Measurements from ENCODE around the gene ERFL. TPM values are rescaled to one million over a fixed set of nuclear protein-coding genes. Genes with fewer than 3 reads are reported as not detected.
"Not testable (repeated sequence)": the region's sequence is repeated elsewhere in the genome, so short reads cannot be mapped to it uniquely, and the experiment has no call there.

The ERFL gene
- total RNA-seq, 1 donor from 2014 or later = 0.36 TPM

DNA sequence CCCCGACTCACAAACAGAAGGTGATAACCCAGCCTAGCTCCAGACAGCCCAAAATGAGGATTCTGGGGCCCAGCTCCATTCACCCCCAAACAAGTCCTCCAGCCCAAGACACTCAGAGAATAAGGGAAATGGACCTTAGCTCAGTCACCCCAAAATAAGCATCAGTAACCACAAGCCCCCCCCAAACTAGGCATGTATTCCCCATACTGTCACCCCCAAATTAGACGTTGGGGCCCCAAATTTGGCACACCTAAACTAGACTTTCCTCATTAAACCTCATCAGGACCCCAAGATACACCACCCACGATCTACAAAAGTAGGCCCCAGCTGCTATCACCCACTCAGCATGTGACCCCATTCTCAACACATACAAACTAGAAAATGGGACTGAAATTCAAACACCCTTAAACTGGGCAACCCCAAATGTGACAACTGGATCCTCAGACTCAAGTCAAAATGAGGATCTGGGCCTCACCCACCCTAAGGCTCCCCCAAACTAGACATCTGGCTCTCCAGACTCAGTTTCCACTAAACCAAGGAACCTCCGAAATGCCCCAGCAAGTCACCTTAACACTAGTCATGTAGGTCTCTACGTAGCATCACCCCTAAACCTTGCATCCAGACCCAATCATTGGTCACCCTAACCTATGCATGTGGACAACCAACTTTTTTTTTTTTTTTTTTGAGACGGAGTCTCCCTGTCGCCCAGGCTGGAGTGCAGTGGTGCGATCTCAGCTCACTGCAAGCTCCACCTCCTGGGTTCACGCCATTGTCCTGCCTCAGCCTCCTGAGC, 13.4 kb upstream of the ERFL start:
- DNase-seq (ENCODE audit: low spot score) = no peak

DNA sequence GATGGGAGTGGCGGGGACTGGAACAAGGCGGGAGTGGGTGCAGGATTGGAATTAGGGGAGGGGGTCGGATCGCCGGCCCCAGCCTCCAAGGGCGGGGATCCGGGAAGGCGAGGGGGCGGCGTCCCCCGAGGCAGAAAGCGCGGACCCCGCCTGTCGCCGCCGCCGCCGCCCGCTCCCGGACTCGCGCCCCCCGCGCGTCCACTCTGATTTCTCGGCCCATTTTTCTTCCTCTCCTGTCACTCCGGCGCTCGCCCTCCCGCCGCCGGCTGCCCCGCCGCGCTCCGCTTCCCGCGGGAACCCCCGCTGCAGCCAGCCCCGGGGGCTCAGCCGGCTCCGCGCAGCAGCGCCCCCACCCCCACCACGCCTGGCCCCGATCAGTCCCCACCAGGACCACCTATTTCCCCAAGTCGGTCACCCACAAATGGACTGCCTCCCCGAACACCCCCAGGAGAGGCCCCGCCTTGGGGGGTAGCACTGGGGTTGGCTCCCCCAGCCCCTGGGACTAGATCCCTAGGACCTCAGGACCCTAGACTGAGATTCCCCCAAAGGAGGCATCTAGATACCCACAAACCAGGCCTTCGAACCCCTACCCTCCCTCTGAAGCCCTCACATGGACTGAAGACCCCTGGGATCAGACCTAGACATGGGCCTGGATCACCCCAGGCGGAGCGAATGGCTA, 12.6 kb upstream of the ERFL start:
- DNase-seq (ENCODE audit: low spot score) = no peak

DNA sequence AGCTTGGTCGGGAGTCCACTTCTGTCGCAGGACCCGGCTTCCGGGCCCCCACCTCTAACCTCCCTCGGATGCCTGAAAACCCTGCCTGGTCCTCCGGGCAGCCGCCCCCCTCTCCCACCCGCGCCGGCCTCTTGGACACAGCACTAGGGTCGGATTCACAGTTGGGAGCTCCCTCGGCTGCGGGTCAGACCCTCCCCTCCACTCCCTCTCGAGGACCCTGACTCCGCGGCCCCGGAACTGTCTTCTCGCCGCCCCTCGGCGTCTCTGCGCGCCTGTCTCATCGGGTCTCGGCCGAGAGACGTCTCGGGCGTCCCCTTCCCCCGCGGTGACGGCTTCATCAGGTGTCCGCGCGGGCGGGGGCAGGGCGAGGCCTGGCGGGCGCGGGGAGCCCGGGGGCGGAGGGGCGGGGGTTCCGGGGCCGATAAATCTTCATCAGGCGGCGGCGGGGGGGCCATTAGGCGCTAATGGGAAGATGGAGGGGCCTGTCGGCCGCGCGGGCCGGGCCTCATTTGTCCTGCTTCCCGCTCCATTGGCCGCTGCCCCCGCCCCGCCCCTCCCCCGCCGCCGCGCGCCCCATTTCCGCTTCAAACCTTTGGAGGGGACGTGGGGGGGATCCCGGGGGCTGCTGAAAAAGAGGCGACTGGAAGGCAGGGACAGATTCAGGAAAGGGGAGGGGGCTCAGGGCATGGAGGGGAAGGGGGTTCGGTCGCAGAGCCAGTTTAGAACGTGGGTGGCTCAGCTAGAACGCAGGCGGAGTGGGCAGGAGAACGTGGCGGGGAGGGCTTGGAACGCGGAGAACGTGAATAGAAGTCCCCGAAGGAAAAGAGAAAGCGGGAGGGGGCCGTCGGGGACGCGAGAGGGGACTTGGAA, 11.8 kb upstream of the ERFL start:
- no peak for DNase-seq (ENCODE audit: low spot score)

DNA sequence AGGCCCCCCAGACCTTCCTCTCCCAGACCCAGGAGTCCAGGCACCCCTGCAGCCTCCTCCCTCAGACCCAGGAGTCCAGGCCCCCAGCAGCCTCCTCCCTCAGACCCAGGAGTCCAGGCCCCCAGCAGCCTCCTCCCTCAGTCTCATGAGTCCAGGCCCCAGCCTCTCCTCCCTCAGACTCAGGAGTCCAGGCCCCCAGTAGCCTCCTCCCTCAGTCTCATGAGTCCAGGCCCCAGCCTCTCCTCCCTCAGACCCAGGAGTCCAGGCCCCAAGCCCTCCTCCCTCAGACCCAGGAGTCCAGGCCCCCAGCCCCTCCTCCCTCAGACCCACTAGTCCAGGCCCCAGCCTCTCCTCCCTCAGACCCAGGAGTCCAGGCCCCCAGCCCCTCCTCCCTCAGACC, 11.0 kb upstream of the ERFL start:
- not testable (repeated sequence) for DNase-seq (ENCODE audit: low spot score)

DNA sequence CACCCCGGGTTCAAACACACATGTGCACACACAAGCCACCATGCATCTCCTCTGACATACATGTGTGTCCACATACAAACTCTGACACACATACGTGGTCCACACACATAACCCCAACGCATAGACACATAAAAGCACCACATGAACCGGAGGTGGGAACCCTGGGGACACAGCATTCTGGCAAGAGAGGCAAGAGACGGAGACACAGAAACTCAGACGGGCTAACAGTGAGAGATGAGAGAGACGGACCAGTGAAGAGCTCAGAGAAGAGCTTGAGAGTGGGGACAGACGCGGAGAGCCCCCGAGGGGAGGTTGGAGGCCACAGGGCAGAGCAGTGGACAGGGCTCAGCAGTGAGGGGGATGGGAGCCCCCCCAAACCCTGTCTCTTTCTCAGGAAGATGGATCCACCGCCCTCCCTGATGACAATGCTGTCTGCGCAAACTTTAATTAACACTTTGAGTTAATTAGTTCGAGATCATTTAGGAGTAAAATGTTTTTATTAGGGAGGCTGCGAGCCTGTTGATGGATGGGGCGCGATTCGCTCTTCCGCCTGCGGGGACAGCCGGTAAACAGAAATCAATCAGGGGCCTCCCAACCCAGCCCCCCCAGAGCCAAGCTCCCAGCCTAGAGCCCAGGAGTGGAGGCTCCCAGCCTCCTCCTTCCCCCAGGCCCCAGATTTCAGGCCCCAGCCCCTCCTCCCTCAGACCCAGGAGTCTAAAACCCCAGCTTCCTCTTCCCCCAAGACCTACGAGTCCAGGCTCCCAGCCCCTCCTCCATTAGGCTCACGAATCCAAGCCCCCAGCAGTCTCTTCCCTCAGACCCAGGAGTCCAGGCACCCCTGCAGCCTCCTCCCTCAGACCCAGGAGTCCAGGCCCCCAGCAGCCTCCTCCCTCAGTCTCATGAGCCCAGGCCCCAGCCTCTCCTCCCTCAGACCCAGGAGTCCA, 9.5 kb upstream of the ERFL start:
- no peak for DNase-seq (ENCODE audit: low spot score)

DNA sequence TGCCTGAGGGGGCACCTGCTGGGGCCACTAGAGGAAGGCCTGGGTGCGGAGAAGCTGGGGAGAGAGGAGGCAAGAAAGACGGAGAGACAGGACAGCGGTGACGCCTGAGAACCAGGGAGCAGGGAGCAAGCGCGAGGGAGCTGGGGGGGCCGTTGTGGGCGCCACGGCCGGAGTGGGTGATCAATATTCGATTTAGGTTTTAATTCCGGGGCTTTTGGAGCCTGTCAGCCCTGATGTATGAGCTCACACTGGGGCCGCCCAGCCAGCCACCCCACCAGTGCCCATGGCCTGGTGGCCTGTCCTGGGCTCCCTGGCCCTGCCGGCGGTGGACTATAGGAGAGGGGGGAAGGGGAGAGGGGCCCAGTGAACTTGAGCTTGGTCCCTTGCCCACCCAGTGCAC, 8.7 kb upstream of the ERFL start:
- no peak for DNase-seq (ENCODE audit: low spot score)

DNA sequence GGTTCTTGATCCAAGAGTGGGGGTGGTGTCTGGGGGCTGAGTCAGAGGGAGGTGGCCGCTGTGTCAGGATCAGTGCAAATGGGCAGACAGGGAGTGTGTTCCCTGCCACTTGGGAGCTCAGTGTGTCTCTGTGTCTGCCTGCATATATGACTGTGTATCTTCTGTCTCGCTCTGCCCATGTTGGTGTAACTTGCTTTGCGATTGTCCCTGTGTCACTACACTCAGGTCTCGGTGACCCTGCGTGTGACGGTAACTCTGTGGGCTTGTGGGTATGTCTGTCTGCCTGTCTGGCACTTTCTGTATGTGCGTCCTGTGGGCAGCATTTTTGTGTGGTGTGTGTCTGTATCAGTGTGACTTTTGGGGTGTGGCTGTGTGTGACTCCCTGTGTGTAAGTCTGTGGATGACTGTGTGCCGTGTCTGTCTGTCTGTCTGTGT, 8.2 kb upstream of the ERFL start:
- DNase-seq (ENCODE audit: low spot score) = no peak

DNA sequence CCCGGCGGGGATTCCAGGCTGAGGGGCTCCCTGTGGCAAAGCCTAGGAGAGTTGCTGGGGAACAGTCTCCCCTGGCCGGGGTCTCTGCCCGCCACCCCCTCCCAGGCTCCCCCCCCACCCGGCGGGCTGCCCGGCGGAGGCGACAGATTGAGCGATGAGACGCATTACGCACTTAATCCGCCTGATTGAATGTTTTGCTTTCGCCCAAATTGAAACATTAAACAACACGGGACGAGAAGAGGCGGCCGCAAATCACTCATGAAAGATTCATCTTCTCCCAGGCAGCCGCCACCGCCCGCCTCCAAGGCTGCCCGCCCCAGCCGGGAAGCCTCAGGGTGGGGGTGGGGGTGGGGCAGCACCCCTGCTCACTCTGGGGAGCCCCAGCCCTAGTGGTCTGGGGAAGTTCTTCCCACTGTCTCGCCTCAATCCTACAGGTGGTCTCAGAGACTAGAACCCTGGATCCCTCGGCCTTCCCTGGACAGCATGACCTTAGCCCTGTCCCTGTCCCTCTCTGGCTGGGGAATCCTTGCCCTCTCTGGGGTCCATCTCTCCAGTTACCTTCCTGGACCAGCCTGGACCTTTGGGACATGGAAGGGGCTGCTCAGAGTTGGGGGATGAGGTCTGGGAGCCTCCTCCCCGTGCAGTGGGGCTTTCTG, 7.6 kb upstream of the ERFL start:
- no peak for DNase-seq (ENCODE audit: low spot score)

DNA sequence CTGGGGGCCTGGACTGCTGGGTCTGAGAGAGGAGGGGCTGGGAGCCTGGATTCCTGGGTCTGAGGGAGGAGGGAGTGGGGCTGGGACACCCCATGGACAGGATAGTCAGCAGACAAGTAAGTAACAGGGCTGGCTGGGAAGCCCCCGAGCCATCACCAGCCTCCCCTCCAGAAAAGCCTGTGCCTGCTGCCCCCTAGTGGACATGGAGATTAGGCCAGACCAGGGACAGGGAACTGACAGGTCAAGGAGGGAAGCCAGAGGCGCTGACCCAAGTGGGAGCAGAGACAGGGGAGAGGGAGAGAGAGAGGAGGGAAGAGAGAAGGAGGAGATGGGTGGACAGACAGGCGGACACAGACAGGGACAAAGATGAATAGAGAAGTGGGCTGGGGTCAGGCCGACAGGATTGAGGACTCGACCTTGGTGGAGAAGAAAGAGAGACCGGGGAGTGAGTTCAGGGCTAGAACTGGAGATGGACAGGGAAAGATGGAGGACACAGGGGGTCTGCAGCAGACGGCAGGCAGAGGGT, 6.7 kb upstream of the ERFL start:
- DNase-seq (ENCODE audit: low spot score) = peak; percentile 59

DNA sequence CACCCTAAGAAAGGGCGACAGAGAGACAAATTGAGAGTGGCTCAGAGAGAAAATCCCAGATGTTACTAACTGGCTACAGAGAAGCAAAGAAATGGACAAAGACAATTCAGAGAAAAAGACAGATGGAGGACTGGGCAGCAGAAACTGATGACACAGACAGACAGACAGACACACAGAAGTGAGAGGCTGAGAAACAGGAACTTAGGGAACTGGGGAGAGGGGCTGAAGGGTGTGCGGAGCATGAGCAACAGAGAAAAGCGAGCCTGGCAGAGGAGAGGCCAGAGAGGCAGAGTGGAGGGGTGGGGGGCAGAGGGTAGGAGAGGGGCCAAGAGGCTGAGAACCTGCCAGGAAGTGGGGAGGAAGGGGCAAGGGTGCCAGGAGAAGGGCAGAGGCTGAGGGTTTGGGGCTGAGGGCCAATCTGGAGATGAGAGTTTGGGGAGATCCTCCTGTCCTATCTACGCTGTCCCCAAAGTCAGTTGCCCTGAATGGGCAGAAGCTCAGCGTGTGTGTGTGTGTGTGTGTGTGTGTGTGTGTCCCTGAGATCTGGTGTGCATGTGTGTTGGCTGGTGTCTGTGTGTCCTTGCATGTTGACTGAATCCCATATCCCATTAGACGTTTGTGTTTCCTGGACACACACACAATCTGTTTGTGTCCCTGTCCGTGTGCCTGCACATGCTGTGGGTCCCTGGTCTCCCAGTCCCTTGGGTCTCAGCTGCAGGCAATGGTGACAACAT, 5.6 kb upstream of the ERFL start:
- DNase-seq (ENCODE audit: low spot score) = no peak

DNA sequence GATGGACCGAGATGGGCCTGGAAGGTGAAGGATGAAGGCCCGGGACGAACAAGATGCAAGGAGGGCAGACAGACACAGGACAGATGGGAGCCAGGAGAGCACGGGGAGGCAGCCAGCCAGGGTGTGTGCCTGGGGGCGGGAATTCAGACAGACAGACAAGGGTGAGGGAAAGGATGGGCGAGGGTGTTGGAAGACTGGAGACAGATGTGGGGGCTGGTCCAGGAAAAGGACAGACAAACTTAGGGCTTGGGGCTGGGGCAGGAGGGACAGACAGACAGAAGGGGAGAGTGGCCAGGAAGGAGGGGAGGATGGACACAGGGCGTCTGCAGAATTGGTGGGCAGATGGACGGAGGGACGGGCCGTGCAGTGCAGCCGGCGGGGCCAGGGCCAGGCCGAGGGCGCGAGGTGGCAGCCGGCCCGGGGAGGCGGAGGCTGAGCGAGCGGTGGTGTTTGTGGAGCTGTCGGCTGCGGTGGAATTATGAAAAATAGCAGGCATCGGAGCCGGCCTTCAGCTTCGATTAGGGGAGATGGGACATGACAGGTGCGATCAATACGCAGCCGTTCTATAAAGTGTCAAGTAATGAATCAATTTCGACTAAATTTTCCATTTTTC, 4.6 kb upstream of the ERFL start:
- no peak for DNase-seq (ENCODE audit: low spot score)

DNA sequence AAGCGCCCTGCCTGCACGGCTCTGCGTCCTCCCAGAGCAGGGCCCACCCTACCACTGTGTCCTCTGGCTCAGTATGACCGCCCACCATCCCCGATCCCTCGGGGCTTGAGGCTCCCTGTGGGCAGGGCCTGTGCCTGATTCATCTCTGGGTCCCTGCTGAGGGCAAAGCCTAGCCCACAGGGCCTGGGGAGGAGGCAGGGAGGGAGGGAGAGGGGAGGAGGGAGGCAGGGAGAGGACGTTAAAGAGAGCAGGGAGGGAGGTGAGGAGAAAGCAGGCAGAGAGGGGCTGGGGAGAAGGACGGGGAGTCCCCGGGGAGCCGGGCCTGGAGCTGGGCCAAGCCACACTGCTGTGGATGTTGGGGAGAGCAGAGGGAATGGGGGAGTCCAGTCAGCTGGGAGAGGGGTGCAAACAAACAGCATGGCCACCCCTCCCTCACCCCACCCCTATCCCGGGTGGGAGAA, 4.0 kb upstream of the ERFL start:
- DNase-seq (ENCODE audit: low spot score) = no peak

DNA sequence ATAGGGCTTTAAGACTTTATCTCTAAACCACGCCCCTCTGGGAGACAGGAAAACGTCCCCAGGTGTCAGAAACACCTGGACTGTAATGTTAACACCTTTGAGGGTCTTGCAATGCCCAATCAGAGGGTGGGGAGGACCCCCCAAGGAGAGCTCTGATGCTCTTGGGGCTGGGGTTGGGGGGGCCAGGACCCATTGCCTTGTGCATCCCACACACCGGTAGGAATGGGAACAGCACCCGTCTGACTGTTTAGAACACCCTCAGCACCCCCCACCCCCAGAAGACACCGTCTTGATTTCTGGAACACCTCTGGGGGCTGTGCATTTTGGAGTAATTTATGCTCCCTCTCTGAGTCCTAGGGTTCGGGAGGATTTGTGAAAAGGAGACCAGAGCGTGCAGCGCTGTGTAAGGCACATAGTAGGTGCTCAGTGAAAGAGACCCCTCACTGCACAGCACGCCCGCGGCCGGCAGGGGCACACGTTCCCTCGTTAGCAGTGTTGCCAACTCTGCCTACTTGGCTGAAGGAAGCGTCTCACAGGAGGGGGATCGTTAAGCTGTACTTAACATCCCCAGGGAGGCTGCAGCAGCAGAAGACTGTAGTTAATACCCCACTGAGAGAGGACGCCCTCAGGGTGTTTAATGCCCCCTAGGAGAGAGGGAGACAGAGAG, 2.8 kb upstream of the ERFL start:
- DNase-seq (ENCODE audit: low spot score) = no peak

DNA sequence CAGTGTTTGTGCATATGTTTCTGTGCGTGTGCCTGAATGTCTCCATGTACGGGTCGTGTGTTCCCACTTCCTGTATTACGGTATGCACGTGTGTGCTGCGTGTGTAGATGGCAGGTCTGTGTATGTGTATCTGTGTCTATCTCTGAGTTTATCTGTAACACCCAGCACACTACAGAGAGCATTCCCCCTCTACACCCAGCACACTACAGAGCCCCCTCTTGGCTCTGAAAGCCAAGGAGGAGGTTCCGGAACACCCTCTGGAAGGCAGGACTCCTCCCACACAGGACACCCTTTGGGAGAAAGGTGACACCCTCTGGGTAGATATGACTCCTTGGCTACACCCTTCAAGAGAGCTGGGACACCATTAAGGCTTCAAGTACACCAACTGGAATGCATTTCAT, 2.1 kb upstream of the ERFL start:
- DNase-seq (ENCODE audit: low spot score) = no peak

DNA sequence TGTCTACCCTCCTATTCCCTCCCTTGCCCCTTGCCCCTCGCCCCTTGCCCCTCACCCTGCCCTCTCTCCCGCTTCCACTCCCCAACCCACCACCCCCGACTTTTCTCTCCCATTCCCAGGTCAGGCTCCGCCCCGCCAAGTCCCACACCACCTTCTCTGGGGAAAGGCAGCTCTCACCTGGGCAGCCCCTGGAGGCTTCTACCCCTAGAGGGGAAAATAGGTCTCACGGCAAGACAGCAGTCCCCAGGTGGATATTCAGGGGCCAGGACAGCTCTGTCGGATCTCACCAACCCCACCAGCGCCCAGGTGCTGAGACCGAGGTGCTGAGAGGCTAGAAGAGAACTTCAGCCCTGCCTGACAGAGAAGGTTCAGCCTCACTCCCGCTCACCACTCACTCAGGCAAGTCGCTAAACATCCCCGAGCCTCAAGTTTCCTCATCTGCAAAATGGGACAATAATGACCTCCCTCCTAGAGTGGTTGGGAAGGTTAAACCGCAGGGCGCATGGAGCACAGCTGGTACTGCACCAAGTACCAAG, 1.4 kb upstream of the ERFL start:
- DNase-seq (ENCODE audit: low spot score) = no peak

DNA sequence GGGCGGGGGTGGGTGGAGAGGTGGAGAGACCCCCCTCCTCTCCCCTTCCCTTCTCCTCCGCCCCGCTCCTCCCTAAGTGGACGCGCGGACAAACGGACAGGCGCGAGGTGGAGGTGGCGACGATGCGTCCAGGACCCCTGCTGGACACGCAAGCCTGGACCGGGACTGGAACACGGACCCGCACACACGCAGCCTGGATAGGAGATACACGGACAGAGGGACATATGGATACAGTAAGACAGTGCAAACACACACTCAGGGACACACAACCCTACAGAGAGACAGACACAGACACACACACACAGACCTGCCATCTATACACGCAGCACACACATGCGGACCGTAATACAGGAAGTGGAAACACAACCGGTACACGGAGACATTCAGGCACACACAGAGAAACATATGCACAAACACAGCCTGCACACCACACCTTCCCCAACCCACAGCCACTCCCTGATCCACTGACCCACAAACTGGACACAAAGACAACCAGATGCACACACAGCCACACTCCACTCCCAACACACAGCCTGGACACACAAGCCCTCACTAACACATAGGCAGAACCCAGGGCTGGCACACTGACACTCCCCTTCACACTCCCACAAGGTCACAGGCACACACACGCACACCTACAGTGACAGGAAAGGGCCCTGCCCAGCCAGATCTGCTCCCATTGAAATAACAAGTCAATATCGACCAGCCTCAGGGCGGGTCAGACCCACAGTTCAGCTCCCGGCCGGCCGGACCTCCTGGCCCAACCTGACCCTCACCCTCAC, 696 bp upstream of the ERFL start:
- DNase-seq (ENCODE audit: low spot score) = no peak

DNA sequence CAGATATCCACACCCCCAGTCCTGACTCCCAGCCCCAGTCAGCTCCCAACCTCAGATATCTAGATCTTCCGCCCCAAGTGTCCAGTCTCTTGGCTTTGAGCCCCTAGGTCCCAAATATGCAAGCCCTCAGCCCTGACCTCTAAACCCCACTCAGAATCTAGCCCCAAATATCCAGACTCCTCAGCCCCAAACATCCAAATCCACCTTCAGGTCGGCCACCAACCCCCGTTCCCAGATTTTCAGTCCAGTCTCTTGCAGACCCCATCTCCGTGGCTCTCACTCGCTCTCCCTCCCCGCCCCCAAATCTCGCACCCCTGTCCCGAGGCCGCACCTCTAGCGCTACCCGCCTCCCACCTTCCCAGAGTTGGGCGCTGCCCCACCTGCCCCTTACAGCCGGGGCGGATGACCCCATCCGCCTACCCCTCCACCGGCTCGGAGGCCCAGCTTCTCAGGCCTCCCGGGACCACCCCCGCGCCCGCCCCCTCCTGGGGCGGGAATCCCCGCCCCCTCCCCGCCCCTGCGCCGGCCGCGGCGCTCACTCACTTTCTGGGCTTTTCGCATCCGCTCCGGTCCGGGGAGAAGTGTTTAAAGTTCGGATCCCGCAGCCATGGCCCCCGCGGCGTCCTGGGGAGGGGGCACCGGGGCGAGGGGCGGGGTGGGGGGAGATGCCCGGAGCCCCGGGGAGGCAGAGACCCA, 604 bp downstream of the ERFL start:
- no peak for DNase-seq (ENCODE audit: low spot score)
